ENCODE measurements around the gene GDF7. TPM values are rescaled to one million over a fixed set of nuclear protein-coding genes. Genes with fewer than 3 reads are reported as not detected.
A peak's percentile ranks its signal among the peaks of the same experiment; 100 is the strongest.

GDF7 gene
- total RNA-seq, 1 donor from 2014 or later: 0.10 TPM

DNA sequence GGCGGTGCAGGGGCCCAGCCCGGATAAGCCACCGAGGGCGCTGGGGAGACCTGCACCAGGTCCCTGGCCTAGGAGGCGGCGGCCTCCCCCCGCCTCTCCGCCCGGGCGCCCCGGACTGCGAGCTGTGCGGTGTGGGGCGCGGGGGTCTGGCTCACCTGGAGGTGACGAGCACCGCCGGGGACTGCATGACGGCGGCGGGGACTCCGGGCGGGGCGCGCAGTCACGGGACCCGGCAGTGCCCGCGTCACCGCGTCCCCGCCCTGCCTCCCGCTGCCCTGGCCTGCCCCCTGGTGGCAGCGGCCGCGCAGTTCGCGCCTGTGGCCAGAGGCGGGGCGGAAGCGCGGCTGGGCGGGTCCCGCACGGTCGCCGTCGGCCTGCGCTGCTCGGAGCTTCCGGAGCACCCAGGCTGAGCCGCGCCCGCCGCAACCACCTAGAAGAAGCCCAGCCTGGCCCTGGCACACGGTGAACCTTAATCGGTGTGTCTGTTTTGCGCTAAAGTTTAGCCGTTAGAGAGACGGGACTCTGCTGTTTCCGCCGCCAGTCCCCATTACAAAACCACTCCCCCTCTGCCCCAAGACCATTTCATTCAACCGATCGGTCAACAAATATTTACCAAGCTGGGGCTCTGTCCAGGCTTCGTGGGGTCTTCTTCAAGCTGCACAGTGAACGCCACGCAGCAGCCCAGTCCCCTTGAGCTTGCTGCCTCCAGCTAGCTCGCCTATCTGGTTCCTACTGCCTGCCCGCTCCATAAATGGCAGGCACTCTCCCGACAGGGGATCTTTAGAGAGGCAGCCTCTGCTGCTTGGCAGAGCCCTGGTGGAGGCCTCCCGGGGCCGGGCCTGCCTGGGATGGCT is 15.8 kb upstream of the GDF7 start, which contains the start of gene HS1BP3:
Gene HS1BP3 (minus strand): TSS at position 222 of the 854 bp plus-strand sequence. CDS start 35 bp downstream, at position 187.
- Mint-ChIP-seq H3K4me3 (peak within 1 kb of the TSS; percentile 88), H3K27me3 (ENCODE audit: insufficient read depth) (peaks cover 6% of the 10 kb centered on the region), H3K27ac (peak within 1 kb of the TSS; percentile 92), H3K36me3 (ENCODE audit: low read depth) (no peaks in the 10 kb centered on the region), H3K9me3 (no peaks in the 10 kb centered on the region), H3K4me1 (ENCODE audit: low read depth) (peaks cover 22% of the 10 kb centered on the region)
- intact Hi-C loops (cut with micrococcal nuclease): loop anchor here (1.0 to 10.0 kb wide), 11 partner anchors 14 to 1302 kb away; partner anchors contain the start of genes LAPTM4A, RHOB and SDC1
- DNase-seq (ENCODE audit: low spot score): peak; percentile 91

GRCh38 chr2:20651731-20652099 is 15.2 kb upstream of the GDF7 start:
- intact Hi-C loops (cut with micrococcal nuclease): loop anchor here (1.0 to 10.0 kb wide), 11 partner anchors 14 to 1303 kb away; partner anchors contain the start of genes LAPTM4A, RHOB and SDC1
- H3K36me3 Mint-ChIP-seq (ENCODE audit: low read depth): no peaks in the 10 kb centered on the region
- H3K4me1 Mint-ChIP-seq (ENCODE audit: low read depth): peaks cover 22% of the 10 kb centered on the region
- H3K9me3 Mint-ChIP-seq: no peaks in the 10 kb centered on the region
- DNase-seq (ENCODE audit: low spot score): no peak
- peak overlapping the region; percentile 86 for H3K4me3 Mint-ChIP-seq
- peak overlapping the region; percentile 92 for H3K27ac Mint-ChIP-seq
- H3K27me3 Mint-ChIP-seq (ENCODE audit: insufficient read depth): peaks cover 6% of the 10 kb centered on the region

DNA sequence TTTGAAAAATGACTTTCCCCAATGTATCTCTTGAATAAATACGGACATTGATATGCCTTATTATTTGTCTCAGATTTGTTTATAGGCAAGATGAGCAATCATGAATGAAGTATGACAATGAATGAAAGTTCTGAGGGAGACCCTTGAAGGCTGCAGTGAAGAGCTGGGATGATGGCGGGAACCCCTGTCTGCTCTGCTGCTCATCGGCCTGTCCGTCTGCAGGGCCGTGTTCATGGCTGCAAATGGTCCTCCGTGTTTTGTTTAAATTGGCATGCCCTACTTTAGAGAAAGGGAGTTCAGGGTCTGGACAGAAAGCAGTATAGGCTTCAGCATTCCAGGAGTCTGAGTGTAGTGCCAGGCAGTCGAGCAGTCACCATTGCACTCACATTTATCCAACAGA is 14.8 kb upstream of the GDF7 start:
- no peak for DNase-seq (ENCODE audit: low spot score)
- Mint-ChIP-seq H3K4me1 (ENCODE audit: low read depth) (peaks cover 22% of the 10 kb centered on the region), H3K36me3 (ENCODE audit: low read depth) (no peaks in the 10 kb centered on the region), H3K27ac (no peak overlapping the region), H3K4me3 (peak overlapping the region; percentile 86), H3K9me3 (no peaks in the 10 kb centered on the region), H3K27me3 (ENCODE audit: insufficient read depth) (peaks cover 8% of the 10 kb centered on the region)
- intact Hi-C loops (cut with micrococcal nuclease): loop anchor here (5.0 to 10.0 kb wide), 3 partner anchors 75 to 600 kb away; partner anchors contain the start of genes LAPTM4A and SDC1

DNA sequence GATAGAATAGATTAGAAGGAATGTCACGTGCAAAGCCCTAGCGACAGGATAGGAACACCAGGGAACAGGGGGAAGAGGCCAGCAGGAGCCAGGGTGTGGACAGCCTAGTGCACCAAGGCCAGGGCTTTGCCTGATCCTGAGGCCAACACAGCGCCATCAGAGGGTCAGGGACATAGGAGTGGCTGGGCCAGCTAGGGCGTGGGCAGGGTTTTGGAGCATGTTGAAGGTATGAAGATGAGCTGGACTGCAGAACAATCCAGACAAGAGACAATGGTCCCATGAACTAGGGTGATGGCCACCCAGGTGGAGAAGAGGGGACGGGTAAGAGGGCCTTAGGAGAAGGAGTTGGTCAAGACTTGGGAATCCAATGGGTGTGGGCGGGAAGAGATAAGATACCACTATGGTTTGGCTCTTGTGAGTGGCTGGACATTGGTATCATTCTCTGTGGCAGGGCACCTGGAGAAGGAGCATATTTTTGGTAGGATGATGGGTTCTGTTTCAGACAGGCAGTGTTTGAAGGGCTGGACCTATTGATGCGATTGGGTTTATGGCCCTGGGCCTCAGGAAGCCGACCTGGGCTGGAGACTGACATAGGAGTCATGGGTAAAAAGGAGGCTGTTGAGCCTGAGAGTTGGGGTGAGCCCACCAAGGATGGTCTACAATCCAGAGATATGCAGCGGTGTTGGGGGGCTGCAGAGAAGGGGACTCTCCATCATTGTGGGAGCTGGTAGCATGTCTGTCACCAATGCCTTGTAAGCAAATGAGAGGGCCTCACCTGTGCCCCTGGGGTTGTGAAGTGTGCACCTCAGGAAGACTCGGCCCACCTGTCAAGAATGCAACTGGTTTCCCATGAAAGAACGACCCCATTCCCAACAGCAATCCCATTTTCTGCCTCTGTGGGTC is 14.0 kb upstream of the GDF7 start:
- no peak for DNase-seq (ENCODE audit: low spot score)
- Mint-ChIP-seq H3K36me3 (ENCODE audit: low read depth) (no peaks in the 10 kb centered on the region), H3K4me3 (no peak overlapping the region), H3K9me3 (no peaks in the 10 kb centered on the region), H3K4me1 (ENCODE audit: low read depth) (peaks cover 22% of the 10 kb centered on the region), H3K27me3 (ENCODE audit: insufficient read depth) (peaks cover 11% of the 10 kb centered on the region), H3K27ac (no peak overlapping the region)
- intact Hi-C loops (cut with micrococcal nuclease): loop anchor here (5.0 to 10.0 kb wide), 3 partner anchors 76 to 601 kb away; partner anchors contain the start of genes LAPTM4A and SDC1

DNA sequence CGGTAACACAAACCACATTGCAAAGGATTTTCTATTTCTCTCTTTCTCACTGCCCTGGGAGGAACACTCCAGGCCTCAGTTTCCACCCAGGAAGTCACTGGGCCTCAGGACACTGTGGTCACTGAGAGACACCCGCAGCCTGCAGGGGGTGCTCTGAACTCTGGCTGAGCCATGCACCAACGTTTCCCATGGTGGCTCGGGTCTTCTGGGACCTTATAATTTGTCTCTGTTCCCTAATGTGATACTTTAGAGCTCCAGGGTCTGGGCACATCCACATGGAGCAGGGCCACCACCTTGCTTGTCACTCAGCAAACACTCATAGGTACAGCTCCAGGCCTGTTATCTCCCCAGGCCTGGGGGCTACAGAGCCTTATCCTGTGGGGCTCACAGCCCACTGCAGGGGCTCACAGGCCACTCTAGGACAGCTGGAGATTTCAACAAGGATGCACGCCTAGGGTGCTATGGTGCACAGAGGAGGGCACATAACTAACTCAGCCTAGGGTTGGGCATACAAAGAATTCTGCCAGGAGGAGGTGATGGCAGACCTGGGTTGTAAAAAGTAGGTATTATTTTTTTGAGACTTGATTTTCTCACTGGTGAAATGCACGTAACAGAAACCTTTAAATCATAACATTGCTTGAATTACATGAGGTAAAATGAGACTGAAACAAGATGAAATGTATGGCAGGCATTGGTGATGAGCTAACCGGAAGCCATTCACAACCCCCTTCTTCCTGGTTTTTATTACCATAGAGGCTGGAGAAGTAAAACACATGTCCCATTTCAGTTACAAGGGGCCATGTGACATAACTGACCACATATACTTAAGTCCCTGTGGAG is 13.0 kb upstream of the GDF7 start:
- Mint-ChIP-seq H3K4me3 (no peak overlapping the region), H3K27me3 (ENCODE audit: insufficient read depth) (peaks cover 18% of the 10 kb centered on the region), H3K36me3 (ENCODE audit: low read depth) (no peaks in the 10 kb centered on the region), H3K4me1 (ENCODE audit: low read depth) (peaks cover 22% of the 10 kb centered on the region), H3K9me3 (no peaks in the 10 kb centered on the region), H3K27ac (no peak overlapping the region)
- intact Hi-C loops (cut with micrococcal nuclease): loop anchor here (5.0 to 10.0 kb wide), 3 partner anchors 77 to 602 kb away; partner anchors contain the start of genes LAPTM4A and SDC1
- DNase-seq (ENCODE audit: low spot score): no peak

- no peak overlapping the region for H3K27ac Mint-ChIP-seq
- H3K9me3 Mint-ChIP-seq: no peaks in the 10 kb centered on the region
- intact Hi-C loops (cut with micrococcal nuclease): loop anchor here (5.0 to 10.0 kb wide), 3 partner anchors 77 to 602 kb away; partner anchors contain the start of genes LAPTM4A and SDC1
- peaks cover 17% of the 10 kb centered on the region for H3K4me1 Mint-ChIP-seq (ENCODE audit: low read depth)
- H3K36me3 Mint-ChIP-seq (ENCODE audit: low read depth): no peaks in the 10 kb centered on the region
- DNase-seq (ENCODE audit: low spot score): no peak
- H3K4me3 Mint-ChIP-seq: no peak overlapping the region
- peaks cover 22% of the 10 kb centered on the region for H3K27me3 Mint-ChIP-seq (ENCODE audit: insufficient read depth)
These were observed 12.5 kb upstream of the GDF7 start for GRCh38 chr2:20654535-20654813.

DNA sequence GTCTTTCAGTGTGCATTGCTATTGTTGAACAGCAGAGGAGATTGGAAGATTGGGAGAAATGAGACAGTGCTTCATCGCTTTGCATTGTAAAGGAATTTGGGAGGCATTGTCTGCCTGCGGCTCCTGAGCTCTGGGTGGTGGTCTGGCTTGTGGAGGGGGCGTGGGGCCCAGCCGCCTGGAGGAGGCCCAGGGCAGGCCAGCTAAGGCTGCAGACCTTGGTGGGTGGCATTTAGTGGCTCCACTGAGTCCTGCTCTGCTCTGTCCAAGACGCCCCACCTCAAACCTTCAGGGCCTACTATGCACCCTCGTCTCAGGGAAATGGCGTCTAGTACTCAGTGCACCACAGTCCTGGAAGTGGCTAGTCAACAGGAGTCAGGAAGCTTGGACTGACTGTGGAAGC is 10.4 kb upstream of the GDF7 start:
- Mint-ChIP-seq H3K27ac (no peak overlapping the region), H3K4me1 (ENCODE audit: low read depth) (peaks cover 1% of the 10 kb centered on the region), H3K9me3 (no peaks in the 10 kb centered on the region), H3K4me3 (no peak overlapping the region), H3K36me3 (ENCODE audit: low read depth) (no peaks in the 10 kb centered on the region), H3K27me3 (ENCODE audit: insufficient read depth) (peaks cover 29% of the 10 kb centered on the region)
- intact Hi-C loops (cut with micrococcal nuclease): loop anchor here (10.0 kb wide), 1 partner anchor 432 kb away; the partner anchor contains the start of gene SDC1
- no peak for DNase-seq (ENCODE audit: low spot score)

DNA sequence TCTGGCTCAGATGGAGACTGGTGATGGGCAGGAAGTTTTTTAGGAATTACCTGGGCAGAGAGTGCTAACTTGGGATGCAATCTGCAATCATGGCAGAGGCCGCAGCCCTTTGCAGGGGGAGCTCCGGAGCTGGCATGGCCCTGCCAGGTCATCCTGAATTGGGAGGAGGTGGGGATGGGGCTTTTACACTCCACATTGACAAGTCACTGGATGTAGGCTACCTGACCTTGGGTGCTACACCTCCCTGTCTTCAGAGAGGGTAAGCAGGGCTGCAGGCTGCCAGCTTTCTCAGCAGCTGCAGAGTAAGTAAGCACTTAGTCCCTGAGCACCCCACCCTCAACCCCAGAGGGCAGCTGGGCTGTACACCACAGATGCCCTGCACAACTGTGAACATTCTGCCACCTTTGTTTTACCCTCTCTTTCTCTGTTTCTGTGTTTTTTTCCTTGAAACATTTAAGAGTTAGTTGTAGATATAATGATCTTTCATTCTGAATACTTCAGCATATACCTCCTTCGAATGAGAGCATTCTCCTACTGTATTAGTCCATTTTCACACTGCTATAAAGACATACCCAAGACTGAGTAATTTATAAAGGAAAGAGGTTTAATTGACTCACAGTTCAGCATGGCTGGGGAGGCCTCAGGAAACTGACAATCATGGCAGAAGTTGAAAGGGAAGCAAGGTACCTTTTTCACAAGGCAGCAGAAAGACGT is 9.3 kb upstream of the GDF7 start:
- H3K9me3 Mint-ChIP-seq: no peaks in the 10 kb centered on the region
- no peak overlapping the region for H3K27ac Mint-ChIP-seq
- H3K4me1 Mint-ChIP-seq (ENCODE audit: low read depth): no peaks in the 10 kb centered on the region
- H3K27me3 Mint-ChIP-seq (ENCODE audit: insufficient read depth): peaks cover 39% of the 10 kb centered on the region
- intact Hi-C loops (cut with micrococcal nuclease): loop anchor here (10.0 kb wide), 1 partner anchor 433 kb away; the partner anchor contains the start of gene SDC1
- H3K4me3 Mint-ChIP-seq: no peak overlapping the region
- no peaks in the 10 kb centered on the region for H3K36me3 Mint-ChIP-seq (ENCODE audit: low read depth)
- no peak for DNase-seq (ENCODE audit: low spot score)

DNA sequence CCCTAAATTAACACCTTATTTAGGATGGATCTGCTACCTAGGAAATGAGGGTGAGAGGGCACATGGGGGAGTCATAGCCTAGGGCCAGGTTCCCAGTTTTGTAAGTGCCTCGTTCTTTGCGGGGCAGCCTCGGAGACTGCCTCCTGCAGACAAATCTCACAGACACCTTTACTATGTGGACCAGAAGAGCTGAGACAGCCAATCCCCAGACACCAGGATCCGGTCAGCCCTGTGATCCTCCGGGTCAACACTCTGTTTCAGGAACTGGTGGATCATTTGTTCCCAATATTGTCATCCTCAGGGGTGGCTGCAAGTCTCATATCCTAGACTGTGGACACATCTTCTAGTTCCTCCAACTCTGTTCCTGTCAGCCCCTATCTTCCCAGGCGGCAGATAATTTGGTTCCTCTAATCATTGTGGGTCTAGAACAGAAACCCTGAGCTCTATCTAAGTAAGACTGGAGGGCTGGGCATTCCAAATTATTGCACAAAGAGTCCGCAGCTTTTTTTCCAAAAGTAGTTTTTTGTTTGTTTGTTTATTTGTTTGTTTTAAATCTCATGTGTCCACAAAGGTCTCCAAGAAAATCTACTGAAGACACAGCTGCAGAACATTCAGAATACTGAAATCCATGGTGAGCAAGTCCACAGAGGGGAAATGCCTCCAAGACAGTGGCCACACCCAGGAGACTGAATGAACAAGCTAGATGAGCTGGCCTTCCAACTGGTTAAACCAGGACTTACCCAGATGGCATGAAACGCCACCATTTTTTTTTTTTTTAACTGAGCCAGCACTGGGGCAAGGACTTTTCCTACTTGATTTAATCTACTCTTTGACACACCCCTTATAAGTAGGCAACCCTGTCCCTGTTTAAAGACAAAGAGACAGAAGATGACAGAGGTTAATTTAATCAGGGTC is 6.2 kb upstream of the GDF7 start:
- Mint-ChIP-seq H3K36me3 (ENCODE audit: low read depth) (no peaks in the 10 kb centered on the region), H3K27ac (no peak overlapping the region), H3K9me3 (no peaks in the 10 kb centered on the region), H3K27me3 (ENCODE audit: insufficient read depth) (peaks cover 60% of the 10 kb centered on the region), H3K4me3 (no peak overlapping the region), H3K4me1 (ENCODE audit: low read depth) (no peaks in the 10 kb centered on the region)
- DNase-seq (ENCODE audit: low spot score): no peak
- intact Hi-C loops (cut with micrococcal nuclease): loop anchor here (1.0 to 5.0 kb wide), 4 partner anchors 122 to 303 kb away; no protein-coding TSS in a partner anchor

DNA sequence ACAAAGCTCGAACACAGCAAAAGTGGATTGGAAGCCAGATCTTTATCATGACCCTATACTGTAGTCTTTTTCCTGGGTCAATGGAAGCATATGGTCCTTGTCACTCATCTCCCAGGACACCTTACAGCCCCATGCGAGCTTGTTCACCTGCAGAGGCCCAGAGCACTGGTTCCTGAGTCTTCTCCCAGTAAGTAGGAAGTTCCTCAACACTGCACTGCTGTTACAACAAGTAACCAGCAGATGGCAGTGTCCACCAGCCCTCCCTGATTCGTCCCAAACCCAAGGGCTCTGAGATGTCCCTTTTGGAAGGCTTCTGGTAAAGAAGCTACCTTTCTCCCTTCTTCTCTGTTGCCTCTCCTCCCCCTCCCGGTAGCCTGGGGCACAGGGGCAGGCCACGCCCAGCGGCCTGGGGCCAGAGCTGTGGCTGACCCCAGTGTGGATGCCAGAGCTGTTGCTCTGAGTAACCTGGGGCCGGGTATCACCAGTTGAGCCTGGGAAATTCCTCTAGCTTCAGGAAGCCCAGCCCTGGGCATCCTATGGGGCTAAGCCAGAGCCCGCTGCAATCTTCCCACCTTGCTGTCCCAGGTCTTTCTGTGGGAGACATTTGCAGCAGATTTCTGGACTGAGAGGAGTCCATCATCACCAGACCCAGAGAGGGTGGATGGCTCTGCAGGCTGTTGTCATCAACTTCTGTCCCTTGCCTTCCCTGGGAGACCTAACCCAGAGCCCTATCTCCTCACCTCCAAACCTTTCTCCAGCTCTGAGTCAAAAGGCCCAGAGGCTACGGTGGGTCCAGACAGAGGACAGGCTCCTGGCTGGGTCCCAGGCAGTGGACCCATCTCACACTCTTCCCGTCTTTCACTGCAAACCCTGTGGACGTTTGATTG is 5.3 kb upstream of the GDF7 start:
- Mint-ChIP-seq H3K27ac (no peak overlapping the region), H3K36me3 (ENCODE audit: low read depth) (no peaks in the 10 kb centered on the region), H3K27me3 (ENCODE audit: insufficient read depth) (peaks cover 66% of the 10 kb centered on the region), H3K4me3 (no peak overlapping the region), H3K9me3 (no peaks in the 10 kb centered on the region), H3K4me1 (ENCODE audit: low read depth) (no peaks in the 10 kb centered on the region)
- DNase-seq (ENCODE audit: low spot score): peak; percentile 54
- intact Hi-C loops (cut with micrococcal nuclease): loop anchor here (1.0 to 5.0 kb wide), 4 partner anchors 121 to 302 kb away; no protein-coding TSS in a partner anchor

Measured in activated T-helper 1 cell treated with anti-CD3 and anti-CD28 coated beads, Interleukin-12 subunit alpha, Interleukin-12 subunit beta, Interleukin-2, Interleukin-4 antibody, amounts not matched to agents 30 ng/mL and 10 ng/mL and 1 ng/mL, durations not matched to agents 14 hours and 24 hours and 36 hours (primary cell).